Stimulated activated CD8-positive, alpha-beta memory T cell treated with anti-CD3 and anti-CD28 coated beads, Interleukin-7, amount 100 ng/mL, for 24 hours (primary cell): Measurements from ENCODE around the gene MSL2.
"Not testable (repeated sequence)": the region's sequence is repeated elsewhere in the genome, so short reads cannot be mapped to it uniquely, and the experiment has no call there.

ENCODE experiments used
- DNase-seq: peaks from one replicate; pipeline ENCODE4 v3.0.0-alpha.2; 2020; ENCODE audit warnings: low read depth

MSL2 gene

GRCh38 chr3:136146981-136147729 is 49.0 kb downstream of the MSL2 start:
- DNase-seq, result no peak

- not testable (repeated sequence) for DNase-seq
Observed at GRCh38 chr3:136144397-136144796, 51.7 kb downstream of the MSL2 start.

GRCh38 chr3:136142592-136142991 is 53.5 kb downstream of the MSL2 start:
- no peak for DNase-seq

- no peak for DNase-seq
Observed at GRCh38 chr3:136141891-136142290, 54.2 kb downstream of the MSL2 start.

- DNase-seq, result no peak
Observed at GRCh38 chr3:136141291-136141785, 54.8 kb downstream of the MSL2 start.

GRCh38 chr3:136136454-136136853 is 59.7 kb downstream of the MSL2 start:
- no peak for DNase-seq

GRCh38 chr3:136135039-136135802 is 60.9 kb downstream of the MSL2 start:
- DNase-seq, result no peak

GRCh38 chr3:136134091-136134490 is 62.0 kb downstream of the MSL2 start:
- no peak for DNase-seq

GRCh38 chr3:136131647-136132046 is 64.5 kb downstream of the MSL2 start:
- not testable (repeated sequence) for DNase-seq

GRCh38 chr3:136122006-136122405 is 74.1 kb downstream of the MSL2 start:
- no peak for DNase-seq

GRCh38 chr3:136120373-136121348 is 75.5 kb downstream of the MSL2 start:
- no peak for DNase-seq

GRCh38 chr3:136119783-136120182 is 76.4 kb downstream of the MSL2 start:
- DNase-seq, result not testable (repeated sequence)

GRCh38 chr3:136119332-136119731 is 76.8 kb downstream of the MSL2 start:
- not testable (repeated sequence) for DNase-seq

GRCh38 chr3:136114421-136114820 is 81.7 kb downstream of the MSL2 start:
- no peak for DNase-seq

GRCh38 chr3:136110481-136110880 is 85.7 kb downstream of the MSL2 start:
- DNase-seq, result no peak

- no peak for DNase-seq
Observed at GRCh38 chr3:136109499-136109898, 86.6 kb downstream of the MSL2 start.

GRCh38 chr3:136106101-136106500 is 90.0 kb downstream of the MSL2 start:
- DNase-seq, result no peak

GRCh38 chr3:136105044-136105443 is 91.1 kb downstream of the MSL2 start:
- no peak for DNase-seq
